HepG2 (cell line): Measurements from ENCODE around the gene SBNO1. TPM values are rescaled to one million over a fixed set of nuclear protein-coding genes. Genes with fewer than 3 reads are reported as not detected.
A peak's percentile ranks its signal among the peaks of the same experiment; 100 is the strongest.

Experiments used
- AKNA ChIP-seq: sonication (generic); formaldehyde crosslinking; IDR thresholded peaks from 2 replicates; pipeline ENCODE4 v1.4.0; 2020; ENCODE audit warnings: missing genetic modification reagents, borderline replicate concordance
- DZIP1 ChIP-seq: sonication (generic); formaldehyde crosslinking; IDR thresholded peaks from 2 replicates; pipeline ENCODE4 v1.5.0; 2020; ENCODE audit warnings: mild to moderate bottlenecking, missing genetic modification reagents
- EEA1 ChIP-seq: sonication (generic); formaldehyde crosslinking; IDR thresholded peaks from 2 replicates; pipeline ENCODE4 v1.5.1; 2020; ENCODE audit warnings: mild to moderate bottlenecking, missing genetic modification reagents, borderline replicate concordance
- GATAD1 ChIP-seq: IDR thresholded peaks from 2 replicates; pipeline ENCODE4 v1.6.1; 2016; ENCODE audit warnings: missing genetic modification reagents, missing compliant biosample characterization
- HCFC1 ChIP-seq: fragments of 150-350 bp; IDR thresholded peaks from 2 replicates; pipeline ENCODE4 v1.6.1; 2014; ENCODE audit warnings: low read depth, low read length
- HIVEP1 ChIP-seq: sonication (generic); formaldehyde crosslinking; IDR thresholded peaks from 2 replicates; pipeline ENCODE4 v1.4.0; 2020; ENCODE audit warnings: mild to moderate bottlenecking, missing genetic modification reagents
- IKZF5 ChIP-seq: IDR thresholded peaks from 2 replicates; pipeline ENCODE4 v1.6.1; 2018; ENCODE audit warnings: missing genetic modification reagents, mild to moderate bottlenecking, missing compliant biosample characterization
- JDP2 ChIP-seq: sonication (generic); formaldehyde crosslinking; IDR thresholded peaks from 2 replicates; pipeline ENCODE4 v1.8.1; 2022; ENCODE audit warnings: missing genetic modification reagents, borderline replicate concordance
- KDM1A ChIP-seq: IDR thresholded peaks from 2 replicates; pipeline ENCODE4 v1.6.1; 2016; ENCODE audit warnings: missing compliant biosample characterization
- MYPOP ChIP-seq: sonication (generic); formaldehyde crosslinking; IDR thresholded peaks from 2 replicates; pipeline ENCODE4 v1.8.1; 2023; ENCODE audit warnings: mild to moderate bottlenecking, moderate library complexity, missing genetic modification reagents
- POLR2G ChIP-seq: fragments of 200-400 bp; formaldehyde crosslinking; IDR thresholded peaks from 2 replicates; pipeline ENCODE4 v1.6.1; 2018; ENCODE audit warnings: mild to moderate bottlenecking, low read depth, low read length, moderate library complexity
- RBAK ChIP-seq: sonication (generic); formaldehyde crosslinking; IDR thresholded peaks from 2 replicates; pipeline ENCODE4 v1.5.1; 2020; ENCODE audit warnings: mild to moderate bottlenecking, missing genetic modification reagents
- ZNF180 ChIP-seq: sonication (generic); formaldehyde crosslinking; IDR thresholded peaks from 2 replicates; pipeline ENCODE4 v1.4.0; 2020; ENCODE audit warnings: low read depth, missing genetic modification reagents, borderline replicate concordance
- ZNF33A ChIP-seq: sonication (generic); formaldehyde crosslinking; IDR thresholded peaks from 2 replicates; pipeline ENCODE4 v1.5.1; 2020; ENCODE audit warnings: missing genetic modification reagents, mild to moderate bottlenecking, moderate library complexity, borderline replicate concordance
- ZNF552 ChIP-seq: sonication (generic); formaldehyde crosslinking; IDR thresholded peaks from 2 replicates; pipeline ENCODE4 v1.9.0; 2022; ENCODE audit warnings: missing genetic modification reagents, mild to moderate bottlenecking, borderline replicate concordance
- ZNF75D ChIP-seq: sonication (generic); formaldehyde crosslinking; IDR thresholded peaks from 2 replicates; pipeline ENCODE4 v1.8.1; 2023; ENCODE audit warnings: missing genetic modification reagents, mild to moderate bottlenecking, borderline replicate concordance
- polyA plus RNA-seq, 8 experiments: library from polyadenylated mRNA; depleted of rRNA in 3 of 8; stranded (reverse) in 7 of 8; unstranded in 1 of 8; fragments of >200 nt; fragmentation: Illumina TruSeq in 4 of 8; extraction: Trizol in 4 of 8; gene quantifications; 2 replicates each; pipeline versions ENCODE4 v1.2.1 to v1.2.3, GENCODE V29; 2011 to 2016; ENCODE audit warnings: low read depth in 4 of 8, missing spikeins in 1 of 8, mixed read lengths in 1 of 8; ENCODE audit not compliant: insufficient read depth in 1 of 8
- total RNA-seq, 5 experiments: library from RNA; depleted of rRNA; stranded (reverse); fragments of >200 nt; fragmentation: Illumina TruSeq; extraction: Trizol; gene quantifications; 2 replicates each; pipeline ENCODE4 v1.2.3, GENCODE V29; 2016; ENCODE audit warnings: low read depth in 1 of 5

Gene SBNO1
- total and polyA plus RNA-seq, 2 of the 13 experiments (the other 11 are each of a cell fraction or from before 2014, with no cell fraction given), result 10.9 to 40.2 TPM

GRCh38 chr12:123365025-123365917 lies 624 bp upstream of the SBNO1 start (continued):
- 0 out of 2 replicates have a peak, but pooled peaks have one; percentile 45 for TF ChIP-seq DZIP1 (CRISPR knock-in tag)
- no peak for TF ChIP-seq KDM1A (CRISPR knock-in tag)
- TF ChIP-seq JDP2 (CRISPR knock-in tag), result no peak
- TF ChIP-seq GATAD1 (CRISPR knock-in tag), result peak; percentile 82
- TF ChIP-seq POLR2G, result peak; percentile 74
- 0 out of 2 replicates have a peak, but pooled peaks have one; percentile 28 for TF ChIP-seq MYPOP (CRISPR knock-in tag)
- TF ChIP-seq ZNF75D, result no peak
- TF ChIP-seq HCFC1, result peak; percentile 67
- TF ChIP-seq EEA1 (CRISPR knock-in tag), result no peak
- no peak for TF ChIP-seq HIVEP1 (CRISPR knock-in tag)
- TF ChIP-seq ZNF180 (CRISPR knock-in tag), result peak; percentile 88; the same call in 1 of the 2 replicates
- no peak for TF ChIP-seq RBAK (CRISPR knock-in tag)
- no peak; the same call in 1 of the 2 replicates for TF ChIP-seq ZNF552 (CRISPR knock-in tag)
- no peak for TF ChIP-seq IKZF5 (CRISPR knock-in tag)
- peak; percentile 56; the same call in 1 of the 2 replicates for TF ChIP-seq ZNF33A (CRISPR knock-in tag)
- peak; percentile 80; the same call in 1 of the 2 replicates for TF ChIP-seq AKNA (CRISPR knock-in tag)
